Endothelial cell of umbilical vein (primary cell): Measurements from ENCODE around the gene BNC2. TPM values are rescaled to one million over a fixed set of nuclear protein-coding genes. Genes with fewer than 3 reads are reported as not detected.

Experiments used
- BruUV-seq: library from RNA; stranded (reverse); fragments of 400-500 nt; replicated peaks from 2 replicates; lab custom pipeline; 2021; lab: Mats Ljungman, UMichigan
- CTCF ChIA-PET: fragments of 300-600, 350-600 bp; sonication (Branson Sonifier 250); formaldehyde crosslinking; loops from one replicate; lab custom pipeline; 2021; ENCODE audit warnings: antibody characterized with exemption, inconsistent platforms; lab: Charles Lee
- POLR2A ChIA-PET: fragments of 300-600, 350-600 bp; sonication (Branson Sonifier 250); formaldehyde crosslinking; loops from one replicate; lab custom pipeline; 2021; ENCODE audit warnings: antibody characterized with exemption, inconsistent platforms; lab: Charles Lee
- DNase-seq: peaks from one replicate; pipeline ENCODE4 v3.0.0-alpha.2; 2011; ENCODE audit warnings: low read depth, low spot score
- FAIRE-seq: peaks from 2 replicates; lab custom pipeline; 2011; peaks lifted over from hg19 to GRCh38; lab: Jason Lieb, UNC
- H2AFZ ChIP-seq: 2 replicates; pipeline ENCODE4 v1.6.0; 2012; ENCODE audit warnings: low read depth, low read length, control low read depth, inconsistent platforms
- H3K27ac ChIP-seq: 2 replicates; pipeline ENCODE4 v1.5.1; 2011; ENCODE audit warnings: low read depth, mild to moderate bottlenecking, control low read depth, low read length, moderate library complexity; ENCODE audit not compliant: insufficient read depth
- H3K27me3 ChIP-seq, 2 experiments: 2 replicates each; pipeline versions ENCODE4 v1.6.0 to v1.6.1; 2011; ENCODE audit warnings: low read length in 2 of 2, mixed read lengths in 1 of 2; ENCODE audit not compliant: control insufficient read depth in 2 of 2, insufficient read depth in 2 of 2
- H3K36me3 ChIP-seq, 2 experiments: 2 replicates in 1 of 2; 3 replicates in 1 of 2; pipeline ENCODE4 v1.5.1; 2011; ENCODE audit warnings: low read length in 2 of 2, mild to moderate bottlenecking in 1 of 2, moderate library complexity in 1 of 2; ENCODE audit not compliant: control insufficient read depth in 2 of 2, insufficient read depth in 2 of 2; ENCODE audit errors: extremely low read depth in 1 of 2
- H3K4me1 ChIP-seq: 3 replicates; pipeline ENCODE4 v1.5.1; 2011; ENCODE audit warnings: mild to moderate bottlenecking, low read length; ENCODE audit not compliant: control insufficient read depth, insufficient read depth; ENCODE audit errors: extremely low read depth
- H3K4me2 ChIP-seq: 2 replicates; pipeline ENCODE4 v1.6.1; 2011; ENCODE audit warnings: low read length, control low read depth, mixed read lengths; ENCODE audit not compliant: insufficient read depth
- H3K4me3 ChIP-seq, 3 experiments: fragments of 200-600 bp in 1 of 3; sonication (generic), shearing (Covaris generic) in 1 of 3; replicated peaks in 1 of 3; 2 replicates each; pipeline ENCODE4 v1.5.1; 2011 to 2016; ENCODE audit warnings: control low read depth in 3 of 3, low read length in 3 of 3, mild to moderate bottlenecking in 2 of 3, inconsistent platforms in 1 of 3, low read depth in 1 of 3, moderate library complexity in 1 of 3; ENCODE audit not compliant: insufficient read depth in 1 of 3
- H3K79me2 ChIP-seq: 2 replicates; pipeline ENCODE4 v1.6.0; 2012; ENCODE audit warnings: low read length, inconsistent platforms; ENCODE audit not compliant: control insufficient read depth, insufficient read depth
- H3K9ac ChIP-seq: replicated peaks from 2 replicates; pipeline ENCODE3; 2011; ENCODE audit warnings: low read length, control low read depth; ENCODE audit not compliant: insufficient read depth; ENCODE audit errors: extremely low read depth
- H3K9me1 ChIP-seq: replicated peaks from 3 replicates; pipeline ENCODE4 v1.6.0; 2011; ENCODE audit warnings: mild to moderate bottlenecking, low read length; ENCODE audit not compliant: control insufficient read depth, insufficient read depth; ENCODE audit errors: extremely low read depth
- H3K9me3 ChIP-seq: replicated peaks from 2 replicates; pipeline ENCODE4 v1.5.1; 2012; ENCODE audit warnings: low read length, inconsistent platforms; ENCODE audit not compliant: control insufficient read depth, insufficient read depth
- H4K20me1 ChIP-seq: replicated peaks from 2 replicates; pipeline ENCODE3; 2011; ENCODE audit warnings: mild to moderate bottlenecking, low read length; ENCODE audit not compliant: control insufficient read depth, insufficient read depth; ENCODE audit errors: extremely low read depth
- CTCF ChIP-seq, 2 donors: IDR thresholded peaks; 1 replicate in 1 of 2; 2 replicates in 1 of 2; pipeline ENCODE4 v1.5.1; 2011; ENCODE audit warnings: low read length in 2 of 2, mild to moderate bottlenecking in 2 of 2, moderate library complexity in 2 of 2, control low read depth in 1 of 2, inconsistent platforms in 1 of 2, low read depth in 1 of 2; ENCODE audit not compliant: insufficient read depth in 1 of 2; ENCODE audit errors: extremely low read depth in 1 of 2
- EZH2 ChIP-seq: IDR thresholded peaks from 2 replicates; pipeline ENCODE4 v1.6.1; 2012; ENCODE audit warnings: borderline replicate concordance, low read depth, mild to moderate bottlenecking, moderate library complexity, low read length, inconsistent platforms; ENCODE audit not compliant: severe bottlenecking
- FOS ChIP-seq: IDR thresholded peaks from 2 replicates; pipeline ENCODE4 v1.6.1; 2011; ENCODE audit warnings: mild to moderate bottlenecking, low read length, moderate library complexity, borderline replicate concordance; ENCODE audit not compliant: insufficient read depth
- JUN ChIP-seq: IDR thresholded peaks from 2 replicates; pipeline ENCODE4 v1.6.1; 2011; ENCODE audit warnings: borderline replicate concordance, low read depth; ENCODE audit not compliant: insufficient read length, insufficient read depth
- MYC ChIP-seq: IDR thresholded peaks from one replicate; pipeline ENCODE4 v1.6.1; 2011; ENCODE audit warnings: mild to moderate bottlenecking, low read depth, low read length
- POLR2A ChIP-seq: IDR thresholded peaks from 2 replicates; pipeline ENCODE4 v1.6.1; 2012; ENCODE audit warnings: low read depth, mild to moderate bottlenecking, control low read depth, low read length
- POLR2AphosphoS5 ChIP-seq: IDR thresholded peaks from 2 replicates; pipeline ENCODE4 v1.6.1; 2012; ENCODE audit warnings: low read depth, mild to moderate bottlenecking, control low read depth, low read length, moderate library complexity; ENCODE audit not compliant: insufficient read depth
- dilution Hi-C: fragments of 300-500 bp; cut with MboI; formaldehyde crosslinking; loops from one replicate; pipeline ENCODE4 v1.15.0; 2019; ENCODE audit warnings: low sequenced_read_pairs; ENCODE audit not compliant: extremely low pct_ligation_motif_present
- intact Hi-C: fragments of 100-400 bp; cut with micrococcal nuclease; formaldehyde crosslinking; loops from one replicate; pipeline ENCODE4 v1.10.0; 2022
- polyA plus RNA-seq, 4 experiments: library from polyadenylated mRNA; depleted of rRNA in 3 of 4; stranded (reverse) in 3 of 4; unstranded in 1 of 4; fragments of >200 nt; gene quantifications; 2 replicates each; pipeline versions ENCODE4 v1.2.1 to v1.2.3, GENCODE V29; 2011 to 2012; ENCODE audit warnings: missing spikeins in 1 of 4
- total RNA-seq: library from RNA; stranded (reverse); gene quantifications from 2 replicates; pipeline ENCODE4 v1.2.3, GENCODE V29; 2021

The BNC2 gene
- total and polyA plus RNA-seq, 2 donors (not counting 3 experiments of a cell fraction or from before 2014, with no cell fraction given), result 12.1 to 34.3 TPM

GRCh38 chr9:16867576-16868311, 2.7 kb downstream of the BNC2 start:
- no peaks in the 10 kb centered on the region for H3K9me3 ChIP-seq
- H3K4me3 ChIP-seq, result no peak overlapping the region
- no peak overlapping the region for H3K27ac ChIP-seq
- no peaks in the 10 kb centered on the region for H3K9me1 ChIP-seq
- no peaks in the 10 kb centered on the region for H3K36me3 ChIP-seq
- peak; percentile 41 for DNase-seq
- no peaks in the 10 kb centered on the region for H4K20me1 ChIP-seq
- no peak for TF ChIP-seq EZH2
- no peak for TF ChIP-seq MYC
- TF ChIP-seq POLR2AphosphoS5, result no peak
- TF ChIP-seq FOS, result peak; percentile 44
- no peak for TF ChIP-seq POLR2A
- TF ChIP-seq JUN, result no peak
- no peak for TF ChIP-seq CTCF (IDR thresholded peaks at IDR 0.05; ENCODE audit: extremely low read depth in 1 of 2, insufficient read depth in 1 of 2, low read depth in 1 of 2, low read length in 2 of 2)
- H3K27me3 ChIP-seq, result peaks cover 0 to 2% of the 10 kb centered on the region in 2 experiments
- no TSS peak for BruUV-seq
- H3K4me2 ChIP-seq, result peak overlapping the region; percentile 20
- no peak overlapping the region for H2AFZ ChIP-seq
- ChIA-PET CTCF (interaction anchor here (0.6 kb wide), 1 partner anchor 1024 kb away, joined by 3 read pairs; no protein-coding TSS in a partner anchor), POLR2A (no interaction called here)
- H3K79me2 ChIP-seq, result no peaks in the 10 kb centered on the region
- no peak overlapping the region for H3K9ac ChIP-seq
- FAIRE-seq, result peak; percentile 56
- H3K4me1 ChIP-seq, result peaks cover 14% of the 10 kb centered on the region
- intact Hi-C loops, result no loop called here
- dilution Hi-C loops, result no loop called here
